Liver (tissue), 9 donors: ENCODE results near the gene CXCL11. TPM values are rescaled to one million over a fixed set of nuclear protein-coding genes. Genes with fewer than 3 reads are reported as not detected.
A peak's percentile ranks its signal among the peaks of the same experiment; 100 is the strongest.

Experiments
- DNase-seq: peaks from one replicate; pipeline ENCODE4 v3.0.0-alpha.2; 2017; ENCODE audit warnings: low spot score
- H3K27ac ChIP-seq, 2 donors: one replicate each; pipeline ENCODE4 v1.7.0; 2013; ENCODE audit warnings: inconsistent platforms in 2 of 2, low read length in 2 of 2, control low read depth in 1 of 2, low read depth in 1 of 2, mild to moderate bottlenecking in 1 of 2
- H3K27me3 ChIP-seq, 4 donors: one replicate each; pipeline versions ENCODE4 v1.6.1 to v1.7.0; 2013; ENCODE audit warnings: low read length in 3 of 4, inconsistent platforms in 1 of 4, mild to moderate bottlenecking in 1 of 4, moderate library complexity in 1 of 4; ENCODE audit not compliant: control insufficient read depth in 4 of 4, insufficient read depth in 4 of 4
- H3K36me3 ChIP-seq, 4 donors: one replicate each; pipeline versions ENCODE4 v1.6.1 to v1.7.0; 2013; ENCODE audit warnings: low read length in 3 of 4, mild to moderate bottlenecking in 3 of 4, low read depth in 1 of 4, moderate library complexity in 1 of 4; ENCODE audit not compliant: control insufficient read depth in 4 of 4, insufficient read depth in 3 of 4
- H3K4me1 ChIP-seq, 4 donors: one replicate each; pipeline versions ENCODE4 v1.6.1 to v1.7.0; 2013; ENCODE audit warnings: low read length in 3 of 4, mild to moderate bottlenecking in 3 of 4, moderate library complexity in 1 of 4; ENCODE audit not compliant: control insufficient read depth in 4 of 4, insufficient read depth in 4 of 4
- H3K4me3 ChIP-seq, 3 donors: one replicate each; pipeline versions ENCODE4 v1.6.1 to v1.7.0; 2013; ENCODE audit warnings: low read length in 3 of 3, control low read depth in 1 of 3, low read depth in 1 of 3, mild to moderate bottlenecking in 1 of 3
- H3K9ac ChIP-seq, 2 donors: one replicate each; pipeline ENCODE4 v1.7.0; 2013; ENCODE audit warnings: low read length in 2 of 2, mild to moderate bottlenecking in 2 of 2, moderate library complexity in 2 of 2, control low read depth in 1 of 2, low read depth in 1 of 2
- H3K9me3 ChIP-seq, 4 donors: one replicate each; pipeline versions ENCODE4 v1.6.1 to v1.7.0; 2013; ENCODE audit warnings: low read length in 3 of 4; ENCODE audit not compliant: control insufficient read depth in 4 of 4
- ATF3 ChIP-seq: IDR thresholded peaks from 2 replicates; pipeline ENCODE4 v1.6.1; 2016; ENCODE audit warnings: antibody characterized with exemption
- EGR1 ChIP-seq, 2 donors: IDR thresholded peaks; 2 replicates each; pipeline ENCODE4 v1.6.1; 2016 to 2018; ENCODE audit warnings: antibody characterized with exemption in 2 of 2, low read depth in 2 of 2
- FOXA1 ChIP-seq: IDR thresholded peaks from 2 replicates; pipeline ENCODE4 v1.6.1; 2016; ENCODE audit warnings: antibody characterized with exemption
- GABPA ChIP-seq, 2 donors: IDR thresholded peaks in 1 of 2; conservative IDR thresholded peaks in 1 of 2; 2 replicates each; pipeline ENCODE4 v1.6.1; 2016; ENCODE audit warnings: antibody characterized with exemption in 2 of 2, mild to moderate bottlenecking in 1 of 2, moderate library complexity in 1 of 2
- HNF4A ChIP-seq, 2 donors: conservative IDR thresholded peaks; 2 replicates each; pipeline ENCODE4 v1.6.1; 2016; ENCODE audit warnings: antibody characterized with exemption in 2 of 2, mild to moderate bottlenecking in 2 of 2
- HNF4G ChIP-seq: IDR thresholded peaks from 2 replicates; pipeline ENCODE4 v1.6.1; 2016; ENCODE audit warnings: antibody characterized with exemption
- JUND ChIP-seq, 2 donors: IDR thresholded peaks; 2 replicates each; pipeline ENCODE4 v1.6.1; 2016; ENCODE audit warnings: antibody characterized with exemption in 2 of 2
- NR2F2 ChIP-seq: IDR thresholded peaks from 2 replicates; pipeline ENCODE4 v1.6.1; 2016; ENCODE audit warnings: antibody characterized with exemption
- REST ChIP-seq: IDR thresholded peaks from 2 replicates; pipeline ENCODE4 v1.6.1; 2016; ENCODE audit warnings: antibody characterized with exemption, mild to moderate bottlenecking
- RXRA ChIP-seq, 2 donors: IDR thresholded peaks; 2 replicates each; pipeline ENCODE4 v1.6.1; 2017 to 2018; ENCODE audit warnings: antibody characterized with exemption in 2 of 2, mild to moderate bottlenecking in 1 of 2
- SP1 ChIP-seq: IDR thresholded peaks from 2 replicates; pipeline ENCODE4 v1.6.1; 2018; ENCODE audit warnings: antibody characterized with exemption, mild to moderate bottlenecking
- TAF1 ChIP-seq: conservative IDR thresholded peaks from 2 replicates; pipeline ENCODE4 v1.6.1; 2016; ENCODE audit warnings: antibody characterized with exemption, mild to moderate bottlenecking
- YY1 ChIP-seq: IDR thresholded peaks from 2 replicates; pipeline ENCODE4 v1.6.1; 2016; ENCODE audit warnings: antibody characterized with exemption, mild to moderate bottlenecking
- ZBTB33 ChIP-seq: IDR thresholded peaks from 2 replicates; pipeline ENCODE4 v1.6.1; 2016; ENCODE audit warnings: antibody characterized with exemption
- WGBS: extraction: QIAGEN DNeasy Blood & Tissue Kit; methylation state at CpG from one replicate; pipeline ENCODE4 v1.1.7; 2013; 5-methylcytosine and 5-hydroxymethylcytosine counted together
- polyA plus RNA-seq, 2 donors: library from polyadenylated mRNA; stranded (reverse) in 1 of 2; unstranded in 1 of 2; fragments of 200-250 nt in 1 of 2; fragments of >200 nt in 1 of 2; fragmentation: Nextera tagmentation in 1 of 2; extraction: Ambion mirVana in 1 of 2; gene quantifications; one replicate each; pipeline versions ENCODE4 v1.2.1 to v1.2.3, GENCODE V29; 2013 to 2015
- total RNA-seq, 2 donors: library from RNA; depleted of rRNA; stranded (reverse); fragments of >200 nt; gene quantifications; one replicate each; pipeline ENCODE4 v1.2.3, GENCODE V29; 2014
- donor health status: healthy.
- donor health status: healthy.
- donor health status: healthy.
- donor health status: healthy.
- donor health status: healthy.

CXCL11 gene
- total and polyA plus RNA-seq, 4 donors, result 0.27 to 0.79 TPM; not detected in 2

GRCh38 chr4:76078033-76078613, 42.3 kb upstream of the CXCL11 start:
- no peak overlapping the region for H3K4me3 ChIP-seq
- no peak for DNase-seq
- no peak for TF ChIP-seq HNF4G
- TF ChIP-seq RXRA (IDR thresholded peaks at IDR 0.05), result no peak
- TF ChIP-seq SP1, result peak; percentile 21
- no peak for TF ChIP-seq YY1
- TF ChIP-seq HNF4A (conservative IDR thresholded peaks at IDR 0.05), result peak; percentile 52 to 54
- no peaks in the 10 kb centered on the region for H3K27me3 ChIP-seq
- H3K27ac ChIP-seq, result no peak overlapping the region
- H3K9me3 ChIP-seq, result no peaks in the 10 kb centered on the region
- H3K4me1 ChIP-seq, result peaks cover 0 to 2% (median 0%) of the 10 kb centered on the region in 4 donors
- 52% methylated on average over 4 of the region's 4 CpGs for WGBS
- H3K36me3 ChIP-seq, result no peaks in the 10 kb centered on the region
- no peak overlapping the region for H3K9ac ChIP-seq

- Histone ChIP-seq H3K36me3 (no peaks in the 10 kb centered on the region), H3K9me3 (no peaks in the 10 kb centered on the region), H3K27ac (no peak overlapping the region), H3K4me1 (peaks cover 0 to 2% (median 0%) of the 10 kb centered on the region in 4 donors), H3K27me3 (no peaks in the 10 kb centered on the region), H3K9ac (no peak overlapping the region), H3K4me3 (no peak overlapping the region)
- TF ChIP-seq HNF4A (conservative IDR thresholded peaks at IDR 0.05) (no peak), RXRA (IDR thresholded peaks at IDR 0.05) (no peak), NR2F2 (no peak), ATF3 (no peak), ZBTB33 (no peak), GABPA (IDR thresholded peaks at IDR 0.05 in 1 of 2, conservative IDR thresholded peaks at IDR 0.05 in 1 of 2) (no peak), EGR1 (IDR thresholded peaks at IDR 0.05; ENCODE audit: low read depth in 2 of 2) (no peak), HNF4G (no peak), REST (no peak), FOXA1 (no peak), JUND (IDR thresholded peaks at IDR 0.05) (no peak), TAF1 (no peak)
- WGBS, result 75% methylated on average over 4 of the region's 4 CpGs
- DNase-seq, result no peak
Observed at GRCh38 chr4:76074993-76075600, 39.2 kb upstream of the CXCL11 start.
